ENCODE measurements around the gene RNF19B.

The RNF19B gene

GRCh38 chr1:32899586-32900296, 64.9 kb downstream of the RNF19B start:
- DNase-seq = no peak

DNA sequence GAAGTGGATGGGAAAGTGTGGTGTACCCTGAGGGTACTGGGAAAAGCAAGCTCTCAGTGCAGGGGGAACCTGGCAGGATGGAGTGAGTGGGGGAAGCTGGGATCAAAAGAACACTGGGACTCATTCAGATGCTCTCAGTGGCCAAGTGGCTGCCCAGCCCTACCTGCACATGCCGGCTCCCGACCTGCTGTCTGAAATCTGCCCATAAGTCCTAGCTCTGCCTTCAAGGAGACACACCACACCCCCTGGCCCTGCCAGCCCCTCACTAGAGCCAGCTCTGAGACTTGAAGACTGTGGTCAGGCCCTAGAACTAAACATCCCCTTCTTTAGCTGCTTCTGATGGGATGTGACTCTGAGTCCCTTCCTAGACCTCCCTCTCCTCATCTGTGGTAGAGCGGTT, 65.7 kb downstream of the RNF19B start:
- no peak for DNase-seq

GRCh38 chr1:32898056-32898455, 66.6 kb downstream of the RNF19B start:
- DNase-seq = no peak

GRCh38 chr1:32897082-32898049, 67.2 kb downstream of the RNF19B start:
- no peak for DNase-seq

- no peak for DNase-seq
Observed at GRCh38 chr1:32896451-32896850, 68.2 kb downstream of the RNF19B start.

GRCh38 chr1:32895325-32896215, 69.0 kb downstream of the RNF19B start:
- DNase-seq = no peak

GRCh38 chr1:32894681-32895080, 69.9 kb downstream of the RNF19B start:
- no peak for DNase-seq

DNA sequence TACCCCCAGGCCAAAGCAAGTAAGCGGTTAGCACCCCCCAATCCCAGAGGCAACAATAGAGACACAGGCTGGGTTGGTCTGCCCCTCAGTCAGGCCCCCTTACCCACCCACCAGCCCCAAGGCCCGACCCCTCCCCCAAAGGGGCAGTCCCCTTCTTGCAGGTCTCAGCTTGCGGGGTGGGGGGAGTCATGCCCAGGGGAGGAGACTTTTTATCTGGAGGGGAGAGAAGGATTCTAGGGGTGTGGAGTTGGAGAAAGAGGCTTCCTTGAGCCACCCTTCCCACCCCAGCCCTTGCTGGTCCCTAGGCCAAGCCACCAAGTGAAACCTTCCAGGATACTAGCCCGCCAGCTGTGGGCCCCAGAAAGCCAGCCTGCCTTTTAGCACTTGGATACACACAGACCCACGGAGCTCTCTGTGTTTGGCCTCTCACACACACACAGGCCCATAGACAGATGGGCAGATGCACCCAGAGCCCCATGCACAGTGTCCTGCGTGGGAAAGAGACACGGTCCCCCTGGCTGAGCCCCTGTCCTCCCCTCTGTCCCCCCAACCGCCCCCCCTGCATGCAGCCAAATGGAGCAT, 70.5 kb downstream of the RNF19B start:
- DNase-seq = no peak

- peak in 1 of 6 experiments; percentile 7 for DNase-seq
Observed at GRCh38 chr1:32893198-32894018, 71.2 kb downstream of the RNF19B start.

GRCh38 chr1:32892368-32893197, 72.0 kb downstream of the RNF19B start:
- DNase-seq = peak in 1 of 6 experiments; percentile 12

- no peak for DNase-seq
Observed at GRCh38 chr1:32891630-32892029, 73.0 kb downstream of the RNF19B start.

DNA sequence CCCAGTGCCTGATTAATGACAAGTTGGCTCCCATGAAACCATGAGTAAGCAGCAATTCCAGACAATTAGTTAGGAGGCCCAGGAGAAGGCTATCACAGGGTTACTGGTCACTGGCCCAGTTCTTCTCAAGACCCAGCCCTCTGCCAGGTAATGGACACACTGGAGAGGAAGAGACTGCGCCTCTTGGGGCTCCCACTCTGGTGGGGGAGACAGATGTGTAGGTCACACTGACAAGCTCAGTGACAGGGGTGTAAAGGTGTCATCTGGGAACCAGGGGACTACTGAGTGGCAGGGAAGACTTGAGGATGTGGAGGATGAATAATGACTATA, 73.4 kb downstream of the RNF19B start:
- no peak for DNase-seq

GRCh38 chr1:32890516-32891240, 73.9 kb downstream of the RNF19B start:
- DNase-seq = no peak

DNA sequence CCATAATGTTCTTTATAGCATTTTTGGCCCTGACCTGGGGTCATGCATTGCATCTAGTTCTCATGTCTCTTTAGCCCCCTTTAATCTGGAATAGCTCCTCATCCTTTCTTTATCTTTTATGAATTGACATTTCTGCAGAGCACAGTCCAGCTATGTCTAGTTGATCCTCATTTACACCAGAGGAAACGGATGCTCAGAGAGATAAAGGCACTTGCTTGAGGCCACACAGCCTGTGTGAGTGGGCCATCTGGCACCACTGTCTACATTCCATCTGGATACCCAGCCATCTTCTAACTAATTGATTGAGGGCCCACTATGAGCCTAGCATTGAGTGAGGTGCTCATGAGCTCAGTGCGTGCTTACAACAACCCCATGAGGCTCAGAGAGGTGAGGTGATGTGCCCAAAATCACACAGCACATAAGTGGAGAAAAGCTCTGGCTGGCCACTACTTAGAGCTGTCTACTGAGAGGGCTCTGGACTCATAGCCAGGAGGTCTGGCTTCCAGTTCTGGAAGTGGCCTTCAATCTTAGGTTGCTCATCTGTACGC, 74.8 kb downstream of the RNF19B start:
- no peak for DNase-seq

DNA sequence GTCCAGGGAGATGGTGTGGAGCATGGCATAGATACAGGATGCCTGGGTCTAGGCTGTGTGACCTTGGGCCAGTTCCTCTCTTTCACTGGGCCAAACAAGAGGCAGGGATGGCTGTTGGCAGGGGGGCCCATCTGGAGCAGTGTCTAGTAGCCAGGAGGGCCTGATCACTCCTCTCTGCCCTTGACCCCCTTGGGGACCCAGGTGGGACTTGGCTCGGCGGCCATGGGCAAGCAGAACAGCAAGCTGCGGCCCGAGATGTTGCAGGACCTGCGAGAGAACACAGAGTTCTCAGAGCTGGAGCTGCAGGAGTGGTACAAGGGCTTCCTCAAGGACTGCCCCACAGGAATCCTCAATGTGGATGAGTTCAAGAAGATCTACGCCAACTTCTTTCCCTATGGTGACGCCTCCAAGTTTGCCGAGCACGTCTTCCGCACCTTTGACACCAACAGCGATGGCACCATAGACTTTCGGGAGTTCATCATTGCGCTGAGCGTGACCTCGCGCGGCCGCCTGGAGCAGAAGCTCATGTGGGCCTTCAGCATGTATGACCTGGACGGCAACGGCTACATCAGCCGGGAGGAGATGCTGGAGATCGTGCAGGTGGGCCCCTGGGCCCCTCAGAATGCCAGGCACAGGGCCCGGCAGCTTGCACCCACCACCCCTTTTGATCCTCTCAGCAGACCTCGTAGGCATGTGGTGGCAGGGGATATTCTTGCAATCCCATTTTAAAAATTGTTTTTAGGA, 75.8 kb downstream of the RNF19B start:
- DNase-seq = no peak

DNA sequence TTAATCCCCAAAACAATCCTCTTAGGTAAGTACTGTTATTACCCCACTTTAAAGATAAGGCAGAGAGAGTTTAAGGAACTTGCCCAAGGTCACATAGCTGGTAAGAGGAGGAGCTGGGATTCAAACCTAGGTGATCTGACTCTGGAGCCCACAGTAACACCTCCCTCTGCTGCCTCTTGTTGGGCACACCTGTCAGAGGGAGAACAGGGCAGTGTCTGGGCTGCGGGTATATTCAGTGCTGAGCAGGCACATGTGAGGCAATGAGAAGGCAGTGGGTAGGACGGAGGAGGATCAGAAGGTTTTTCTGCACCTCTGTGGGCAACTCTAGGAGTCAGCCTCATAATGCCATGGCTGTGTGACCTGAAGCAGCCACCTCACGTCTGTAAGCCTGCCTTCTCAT, 76.5 kb downstream of the RNF19B start:
- DNase-seq = no peak

DNA sequence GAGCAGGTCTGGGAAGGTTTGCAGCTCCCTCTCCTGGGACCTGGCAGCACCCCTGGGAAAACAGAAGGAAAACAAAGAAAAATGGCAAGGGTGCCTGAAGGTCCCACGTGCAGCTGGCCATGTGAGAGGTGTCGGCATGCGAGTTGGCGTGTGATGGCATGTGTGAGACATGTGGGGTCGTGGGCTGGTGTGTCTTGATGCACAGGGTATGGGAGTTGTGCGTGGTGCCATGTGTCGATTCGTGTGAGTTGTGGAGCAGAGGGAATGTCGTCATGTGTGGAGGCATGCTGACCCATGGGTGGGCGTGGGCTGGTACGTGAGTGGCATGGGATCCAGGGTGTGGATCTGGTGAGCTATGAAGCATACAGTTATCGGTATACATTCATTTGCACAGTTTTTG, 77.0 kb downstream of the RNF19B start:
- DNase-seq = no peak

DNA sequence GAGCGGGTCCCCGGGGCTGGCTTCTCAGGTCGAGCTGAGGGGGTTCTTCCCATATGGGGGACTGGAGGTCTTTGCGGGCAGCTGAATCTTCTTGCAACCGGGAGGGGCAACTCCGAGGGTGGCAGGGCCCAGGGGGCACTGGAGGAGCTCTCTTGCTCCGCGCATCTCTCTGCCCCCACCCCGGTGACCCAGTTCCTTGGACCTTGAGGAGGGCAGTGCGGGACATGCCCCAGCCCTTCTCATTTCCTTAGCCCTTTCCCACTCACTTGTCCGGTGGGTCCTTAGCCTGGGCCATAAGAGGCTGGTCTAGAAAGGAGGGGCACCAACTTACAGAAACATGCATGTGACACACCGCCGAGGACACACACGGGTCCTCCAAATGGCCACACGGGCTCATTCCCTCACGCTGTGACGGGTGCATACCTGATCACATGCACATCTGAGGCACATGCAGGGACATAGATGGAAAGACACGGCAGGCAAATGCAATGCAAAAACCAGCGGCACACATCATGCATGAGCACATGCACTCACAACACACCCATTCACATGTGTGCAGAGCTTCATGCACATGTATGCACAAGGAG, 77.7 kb downstream of the RNF19B start:
- no peak for DNase-seq

Data from stimulated activated naive CD4-positive, alpha-beta T cell (primary cell).